ENCODE results near the gene QTRT2. TPM values are rescaled to one million over a fixed set of nuclear protein-coding genes. Genes with fewer than 3 reads are reported as not detected.
A peak's percentile ranks its signal among the peaks of the same experiment; 100 is the strongest.

QTRT2 gene
- total RNA-seq: 10 to 100 TPM; 14.7 to 25.7 (median 22.8) TPM

- Histone ChIP-seq H3K27ac (peak within 1 kb of the TSS; percentile 79 to 83 (median 82)), H3K9me3 (no peaks in the 10 kb centered on the region), H3K4me3 (peak within 1 kb of the TSS; percentile 61 to 91 (median 81)), H3K27me3 (no peaks in the 10 kb centered on the region), H3K36me3 (no peaks in the 10 kb centered on the region), H3K4me1 (peaks cover 12 to 31% (median 19%) of the 10 kb centered on the region in 4 donors)
- DNase-seq (peak; percentile 93 to 99), ATAC-seq (ENCODE audit: low FRiP score in 2 of 2) (peak; percentile 100)
- 0 to 1% methylated on average over 16 to 47 of the region's 49 CpGs for WGBS, 2 donors
- peak in 2 of 4 donors; percentile 37 to 60 for TF ChIP-seq POLR2A (IDR thresholded peaks at IDR 0.05)
- TF ChIP-seq EP300 (IDR thresholded peaks at IDR 0.05): peak in 1 of 4 donors; percentile 2
- TF ChIP-seq POLR2AphosphoS5 (IDR thresholded peaks at IDR 0.05): peak; percentile 8 to 84
- TF ChIP-seq, protein P1, sequence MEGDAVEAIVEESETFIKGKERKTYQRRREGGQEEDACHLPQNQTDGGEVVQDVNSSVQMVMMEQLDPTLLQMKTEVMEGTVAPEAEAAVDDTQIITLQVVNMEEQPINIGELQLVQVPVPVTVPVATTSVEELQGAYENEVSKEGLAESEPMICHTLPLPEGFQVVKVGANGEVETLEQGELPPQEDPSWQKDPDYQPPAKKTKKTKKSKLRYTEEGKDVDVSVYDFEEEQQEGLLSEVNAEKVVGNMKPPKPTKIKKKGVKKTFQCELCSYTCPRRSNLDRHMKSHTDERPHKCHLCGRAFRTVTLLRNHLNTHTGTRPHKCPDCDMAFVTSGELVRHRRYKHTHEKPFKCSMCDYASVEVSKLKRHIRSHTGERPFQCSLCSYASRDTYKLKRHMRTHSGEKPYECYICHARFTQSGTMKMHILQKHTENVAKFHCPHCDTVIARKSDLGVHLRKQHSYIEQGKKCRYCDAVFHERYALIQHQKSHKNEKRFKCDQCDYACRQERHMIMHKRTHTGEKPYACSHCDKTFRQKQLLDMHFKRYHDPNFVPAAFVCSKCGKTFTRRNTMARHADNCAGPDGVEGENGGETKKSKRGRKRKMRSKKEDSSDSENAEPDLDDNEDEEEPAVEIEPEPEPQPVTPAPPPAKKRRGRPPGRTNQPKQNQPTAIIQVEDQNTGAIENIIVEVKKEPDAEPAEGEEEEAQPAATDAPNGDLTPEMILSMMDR (IDR thresholded peaks at IDR 0.05): peak in 2 of 6 experiments; percentile 3 to 36
Observed at GRCh38 chr3:114056130-114057010, at the start of gene QTRT2, which contains the start of gene CCDC191. QTRT2 (plus strand) TSS chr3:114056737; CDS start chr3:114065258, 8,521 bp downstream. CCDC191 (minus strand) TSS chr3:114056526; CDS start chr3:114056466, 60 bp downstream.

GRCh38 chr3:114011059-114011797 is 45.3 kb upstream of the QTRT2 start:
- Histone ChIP-seq H3K9me3 (no peaks in the 10 kb centered on the region), H3K27ac (no peak overlapping the region), H3K4me1 (no peaks in the 10 kb centered on the region), H3K36me3 (peaks cover 0 to 15% (median 0%) of the 10 kb centered on the region in 4 donors), H3K4me3 (no peak overlapping the region), H3K27me3 (no peaks in the 10 kb centered on the region)
- no peak for DNase-seq
- ATAC-seq (ENCODE audit: low FRiP score in 2 of 2): no peak
- TF ChIP-seq, protein P1 (IDR thresholded peaks at IDR 0.05): no peak
- TF ChIP-seq EP300 (IDR thresholded peaks at IDR 0.05) (no peak), POLR2AphosphoS5 (IDR thresholded peaks at IDR 0.05) (no peak), POLR2A (IDR thresholded peaks at IDR 0.05) (no peak)
- 93 to 98% methylated on average over 2 of the region's 2 CpGs for WGBS, 2 donors

- TF ChIP-seq EP300 (IDR thresholded peaks at IDR 0.05) (no peak), POLR2A (IDR thresholded peaks at IDR 0.05) (no peak), POLR2AphosphoS5 (IDR thresholded peaks at IDR 0.05) (no peak)
- TF ChIP-seq, protein P1 (IDR thresholded peaks at IDR 0.05): no peak
- no peaks in the 10 kb centered on the region for H3K4me1 ChIP-seq
- H3K36me3 ChIP-seq: peaks cover 0 to 10% (median 0%) of the 10 kb centered on the region in 4 donors
- WGBS, 2 donors: 94 to 96% methylated on average over 7 of the region's 7 CpGs
- no peak overlapping the region for H3K27ac ChIP-seq
- no peak overlapping the region for H3K4me3 ChIP-seq
- no peaks in the 10 kb centered on the region for H3K9me3 ChIP-seq
- no peak for DNase-seq
- ATAC-seq (ENCODE audit: low FRiP score in 2 of 2): no peak
- H3K27me3 ChIP-seq: no peaks in the 10 kb centered on the region
Observed at GRCh38 chr3:114014211-114014610, 42.3 kb upstream of the QTRT2 start.

DNA sequence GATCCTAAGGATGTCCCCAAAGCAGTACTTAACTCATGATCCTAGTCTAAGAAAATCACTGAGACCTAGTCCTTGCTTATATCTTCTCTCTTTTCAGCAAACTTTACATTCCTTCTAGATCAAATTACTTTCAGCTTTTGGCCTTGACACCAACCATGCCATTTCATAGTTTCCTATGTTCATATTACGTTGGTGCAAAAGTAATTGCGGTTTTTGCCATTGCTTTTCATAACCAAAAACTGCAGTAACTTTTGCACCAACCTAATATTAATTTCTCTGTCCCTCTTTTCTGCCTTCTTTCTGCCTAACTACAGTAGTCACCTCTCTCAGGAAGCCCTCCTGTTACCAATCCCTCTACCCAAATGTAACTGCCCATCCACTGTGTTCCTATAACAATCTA is 37.1 kb upstream of the QTRT2 start:
- H3K9me3 ChIP-seq: no peaks in the 10 kb centered on the region
- H3K27ac ChIP-seq: no peak overlapping the region
- ATAC-seq (ENCODE audit: low FRiP score in 2 of 2) (no peak), DNase-seq (no peak)
- no peaks in the 10 kb centered on the region for H3K4me1 ChIP-seq
- no peak for TF ChIP-seq POLR2A (IDR thresholded peaks at IDR 0.05)
- TF ChIP-seq, protein P1 (IDR thresholded peaks at IDR 0.05): no peak
- no peak for TF ChIP-seq POLR2AphosphoS5 (IDR thresholded peaks at IDR 0.05)
- TF ChIP-seq EP300 (IDR thresholded peaks at IDR 0.05): no peak
- no peak overlapping the region for H3K4me3 ChIP-seq
- no peaks in the 10 kb centered on the region for H3K36me3 ChIP-seq
- H3K27me3 ChIP-seq: no peaks in the 10 kb centered on the region
- 94 to 100% methylated on average over 2 of the region's 2 CpGs for WGBS, 2 donors

Data from upper lobe of left lung (tissue), 6 donors.